ENCODE results near the gene LRRN4CL.

LRRN4CL gene

DNA sequence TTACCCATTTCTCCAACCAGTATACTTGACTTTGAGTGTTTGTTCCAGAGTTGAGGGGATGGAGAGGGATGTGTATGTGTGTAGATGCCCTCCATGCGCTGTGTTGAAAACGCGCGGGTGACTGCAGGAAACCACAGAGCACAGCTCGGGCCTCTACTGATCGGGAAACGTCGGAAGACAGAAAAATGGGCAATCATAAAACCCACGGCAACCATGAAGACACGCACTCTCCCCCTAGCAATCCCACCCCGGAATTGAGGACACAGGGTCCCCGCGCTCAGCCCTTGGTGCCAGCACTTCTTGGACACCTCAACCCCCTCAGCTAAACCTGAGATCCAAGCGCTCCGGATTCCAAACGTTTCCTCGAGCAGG lies 18.1 kb downstream of the LRRN4CL start:
- no peaks in the 10 kb centered on the region for H3K27me3 ChIP-seq
- peak overlapping the region; percentile 79 to 87 for H3K4me3 ChIP-seq (ENCODE audit: low read depth in 1 of 2, low read length in 1 of 2)
- peaks cover 33% of the 10 kb centered on the region for H3K36me3 ChIP-seq
- peaks cover 28 to 33% of the 10 kb centered on the region in 2 experiments for H3K4me1 ChIP-seq (ENCODE audit: control insufficient read depth in 1 of 2, insufficient read depth in 1 of 2, low read depth in 1 of 2, low read length in 1 of 2)
- no peaks in the 10 kb centered on the region for H3K9me3 ChIP-seq
- TF ChIP-seq, protein P1, sequence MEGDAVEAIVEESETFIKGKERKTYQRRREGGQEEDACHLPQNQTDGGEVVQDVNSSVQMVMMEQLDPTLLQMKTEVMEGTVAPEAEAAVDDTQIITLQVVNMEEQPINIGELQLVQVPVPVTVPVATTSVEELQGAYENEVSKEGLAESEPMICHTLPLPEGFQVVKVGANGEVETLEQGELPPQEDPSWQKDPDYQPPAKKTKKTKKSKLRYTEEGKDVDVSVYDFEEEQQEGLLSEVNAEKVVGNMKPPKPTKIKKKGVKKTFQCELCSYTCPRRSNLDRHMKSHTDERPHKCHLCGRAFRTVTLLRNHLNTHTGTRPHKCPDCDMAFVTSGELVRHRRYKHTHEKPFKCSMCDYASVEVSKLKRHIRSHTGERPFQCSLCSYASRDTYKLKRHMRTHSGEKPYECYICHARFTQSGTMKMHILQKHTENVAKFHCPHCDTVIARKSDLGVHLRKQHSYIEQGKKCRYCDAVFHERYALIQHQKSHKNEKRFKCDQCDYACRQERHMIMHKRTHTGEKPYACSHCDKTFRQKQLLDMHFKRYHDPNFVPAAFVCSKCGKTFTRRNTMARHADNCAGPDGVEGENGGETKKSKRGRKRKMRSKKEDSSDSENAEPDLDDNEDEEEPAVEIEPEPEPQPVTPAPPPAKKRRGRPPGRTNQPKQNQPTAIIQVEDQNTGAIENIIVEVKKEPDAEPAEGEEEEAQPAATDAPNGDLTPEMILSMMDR (IDR thresholded peaks at IDR 0.05), result no peak
- H3K27ac ChIP-seq, result peak overlapping the region; percentile 82

GRCh38 chr11:62669420-62670161 lies 19.7 kb downstream of the LRRN4CL start:
- peaks cover 19% of the 10 kb centered on the region for H3K36me3 ChIP-seq
- TF ChIP-seq, protein P1 (IDR thresholded peaks at IDR 0.05), result no peak
- H3K4me3 ChIP-seq (ENCODE audit: low read depth in 1 of 2, low read length in 1 of 2), result no peak overlapping the region
- H3K27ac ChIP-seq, result no peak overlapping the region
- H3K9me3 ChIP-seq, result no peaks in the 10 kb centered on the region
- H3K27me3 ChIP-seq, result no peaks in the 10 kb centered on the region
- peaks cover 37 to 38% of the 10 kb centered on the region in 2 experiments for H3K4me1 ChIP-seq (ENCODE audit: control insufficient read depth in 1 of 2, insufficient read depth in 1 of 2, low read depth in 1 of 2, low read length in 1 of 2)

GRCh38 chr11:62667460-62667859 lies 21.9 kb downstream of the LRRN4CL start:
- no peaks in the 10 kb centered on the region for H3K9me3 ChIP-seq
- TF ChIP-seq, protein P1 (IDR thresholded peaks at IDR 0.05), result no peak
- H3K4me3 ChIP-seq (ENCODE audit: low read depth in 1 of 2, low read length in 1 of 2), result no peak overlapping the region
- H3K27ac ChIP-seq, result no peak overlapping the region
- H3K27me3 ChIP-seq, result no peaks in the 10 kb centered on the region
- peaks cover 34 to 39% of the 10 kb centered on the region in 2 experiments for H3K4me1 ChIP-seq (ENCODE audit: control insufficient read depth in 1 of 2, insufficient read depth in 1 of 2, low read depth in 1 of 2, low read length in 1 of 2)
- H3K36me3 ChIP-seq, result peaks cover 10% of the 10 kb centered on the region

DNA sequence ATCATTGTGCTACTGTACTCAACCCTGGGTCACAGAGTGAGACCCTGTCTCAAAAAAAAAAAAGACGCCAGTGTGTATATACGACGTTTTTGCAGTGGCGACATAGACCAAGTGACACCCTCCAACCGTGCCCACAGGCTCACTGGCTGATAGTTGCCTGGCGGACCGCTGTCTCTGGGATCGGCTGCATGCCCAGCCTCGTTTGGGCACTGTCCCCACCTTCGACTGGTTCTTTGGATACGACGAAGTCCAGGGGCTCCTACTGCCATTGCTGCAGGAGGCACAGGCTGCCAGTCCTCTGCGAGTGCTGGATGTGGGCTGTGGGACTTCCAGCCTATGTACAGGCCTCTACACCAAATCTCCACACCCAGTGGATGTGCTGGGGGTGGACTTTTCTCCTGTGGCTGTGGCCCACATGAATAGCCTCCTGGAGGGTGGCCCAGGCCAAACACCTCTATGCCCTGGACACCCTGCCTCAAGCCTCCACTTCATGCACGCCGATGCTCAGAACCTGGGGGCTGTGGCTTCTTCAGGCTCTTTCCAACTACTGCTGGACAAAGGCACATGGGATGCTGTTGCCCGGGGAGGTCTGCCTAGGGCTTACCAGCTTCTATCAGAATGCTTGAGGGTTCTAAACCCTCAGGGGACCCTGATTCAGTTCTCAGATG lies 22.9 kb downstream of the LRRN4CL start:
- TF ChIP-seq, protein P1 (IDR thresholded peaks at IDR 0.05), result no peak
- H3K36me3 ChIP-seq, result peaks cover 14% of the 10 kb centered on the region
- no peaks in the 10 kb centered on the region for H3K9me3 ChIP-seq
- peaks cover 28 to 31% of the 10 kb centered on the region in 2 experiments for H3K4me1 ChIP-seq (ENCODE audit: control insufficient read depth in 1 of 2, insufficient read depth in 1 of 2, low read depth in 1 of 2, low read length in 1 of 2)
- H3K4me3 ChIP-seq (ENCODE audit: low read depth in 1 of 2, low read length in 1 of 2), result peak overlapping the region; percentile 76 to 96
- peak overlapping the region; percentile 90 for H3K27ac ChIP-seq
- no peaks in the 10 kb centered on the region for H3K27me3 ChIP-seq

- peaks cover 14% of the 10 kb centered on the region for H3K36me3 ChIP-seq
Measured at GRCh38 chr11:62665599-62666258, 23.6 kb downstream of the LRRN4CL start.

More at GRCh38 chr11:62665599-62666258, 23.6 kb downstream of the LRRN4CL start:
- no peaks in the 10 kb centered on the region for H3K9me3 ChIP-seq
- no peaks in the 10 kb centered on the region for H3K27me3 ChIP-seq
- H3K4me1 ChIP-seq (ENCODE audit: control insufficient read depth in 1 of 2, insufficient read depth in 1 of 2, low read depth in 1 of 2, low read length in 1 of 2), result peaks cover 22 to 26% of the 10 kb centered on the region in 2 experiments
- TF ChIP-seq, protein P1 (IDR thresholded peaks at IDR 0.05), result no peak
- H3K27ac ChIP-seq, result peak overlapping the region; percentile 90
- peak overlapping the region; percentile 76 to 96 for H3K4me3 ChIP-seq (ENCODE audit: low read depth in 1 of 2, low read length in 1 of 2)

Data from neutrophil (primary cell).